Activated T-cell treated with anti-CD3 and anti-CD28 coated beads, Interleukin-2, amount 50 U/mL, for 1 hour (primary cell): ENCODE measurements around the gene ENTPD6.

Source experiments
- DNase-seq: peaks from one replicate; pipeline ENCODE4 v3.0.0-alpha.2; 2020

The ENTPD6 gene

GRCh38 chr20:25191051-25191450 is 4.5 kb upstream of the ENTPD6 start:
- no peak for DNase-seq

GRCh38 chr20:25191689-25192088 is 3.8 kb upstream of the ENTPD6 start:
- no peak for DNase-seq

GRCh38 chr20:25193843-25194242 is 1.7 kb upstream of the ENTPD6 start:
- no peak for DNase-seq

GRCh38 chr20:25194333-25194972 is 1.1 kb upstream of the ENTPD6 start:
- DNase-seq: no peak

GRCh38 chr20:25195962-25196785 is 662 bp downstream of the ENTPD6 start:
- DNase-seq: peak; percentile 36

GRCh38 chr20:25196786-25197120 is 1.2 kb downstream of the ENTPD6 start:
- DNase-seq: no peak

- DNase-seq: peak; percentile 44
Observed at GRCh38 chr20:25197183-25197869, 1.8 kb downstream of the ENTPD6 start.

GRCh38 chr20:25197870-25198190 is 2.3 kb downstream of the ENTPD6 start:
- DNase-seq: no peak

GRCh38 chr20:25198663-25199383 is 3.3 kb downstream of the ENTPD6 start:
- no peak for DNase-seq

GRCh38 chr20:25199473-25200260 is 4.2 kb downstream of the ENTPD6 start:
- no peak for DNase-seq

GRCh38 chr20:25203089-25203488 is 7.6 kb downstream of the ENTPD6 start:
- no peak for DNase-seq

- no peak for DNase-seq
Observed at GRCh38 chr20:25203871-25204320, 8.4 kb downstream of the ENTPD6 start.

GRCh38 chr20:25204550-25205276 is 9.2 kb downstream of the ENTPD6 start:
- DNase-seq: no peak

- DNase-seq: no peak
Observed at GRCh38 chr20:25205277-25206062, 10.0 kb downstream of the ENTPD6 start.

- DNase-seq: no peak
Observed at GRCh38 chr20:25206063-25206403, 10.5 kb downstream of the ENTPD6 start.

GRCh38 chr20:25206548-25206947 is 11.0 kb downstream of the ENTPD6 start:
- DNase-seq: no peak

GRCh38 chr20:25207149-25207959 is 11.8 kb downstream of the ENTPD6 start:
- no peak for DNase-seq

- no peak for DNase-seq
Observed at GRCh38 chr20:25207960-25208534, 12.5 kb downstream of the ENTPD6 start.

- no peak for DNase-seq
Observed at GRCh38 chr20:25209400-25209799, 13.9 kb downstream of the ENTPD6 start.

GRCh38 chr20:25209911-25210310 is 14.4 kb downstream of the ENTPD6 start:
- no peak for DNase-seq
